Measurements from ENCODE around the gene PCNT. TPM values are rescaled to one million over a fixed set of nuclear protein-coding genes. Genes with fewer than 3 reads are reported as not detected.

The PCNT gene
- polyA plus RNA-seq, 3 donors: 5.7 to 15.6 (median 11.2) TPM

Other genes starting within 250 kb of the PCNT start
- 100 to 1,000 TPM in 2 of 3 donors, 10 to 100 TPM in 1; 65.8 to 455 (median 431) TPM for gene COL6A2, start 226.0 kb upstream of the PCNT start, polyA plus RNA-seq
- under 1 TPM; 0.16 to 0.38 (median 0.34) TPM for gene FTCD, start 168.6 kb upstream of the PCNT start, polyA plus RNA-seq
- gene SPATC1L, start 139.7 kb upstream of the PCNT start, polyA plus RNA-seq: 1 to 10 TPM; 4.8 to 10.0 (median 9.1) TPM
- 10 to 100 TPM; 16.9 to 60.7 (median 38.4) TPM for gene LSS, start 95.4 kb upstream of the PCNT start, polyA plus RNA-seq
- 10 to 100 TPM; 22.8 to 41.0 (median 39.1) TPM for gene MCM3AP, start 38.5 kb upstream of the PCNT start, polyA plus RNA-seq
- 10 to 100 TPM in 2 of 3 donors, 1 to 10 TPM in 1; 8.1 to 14.7 (median 13.9) TPM for gene YBEY, start 37.8 kb upstream of the PCNT start, polyA plus RNA-seq
- 1 to 10 TPM in 2 of 3 donors, under 1 TPM in 1; 0.89 to 3.8 (median 1.4) TPM for gene C21orf58, start 286 bp upstream of the PCNT start, polyA plus RNA-seq
- 10 to 100 TPM in 2 of 3 donors, 1 to 10 TPM in 1; 9.8 to 19.0 (median 14.5) TPM for gene DIP2A, start 134.7 kb downstream of the PCNT start, polyA plus RNA-seq